ENCODE data around the gene PHGDH.
"Not testable (repeated sequence)": the region's sequence is repeated elsewhere in the genome, so short reads cannot be mapped to it uniquely, and the experiment has no call there.

PHGDH gene

GRCh38 chr1:119682141-119682540 is 29.6 kb upstream of the PHGDH start:
- no peak for TF ChIP-seq ZFX (IDR thresholded peaks at IDR 0.05)
- H3K27ac ChIP-seq, result no peak overlapping the region

- no peak for TF ChIP-seq ZFX (IDR thresholded peaks at IDR 0.05)
- no peak for TF ChIP-seq CTCF (conservative IDR thresholded peaks at IDR 0.05)
- no peak overlapping the region for H3K27ac ChIP-seq
Measured at GRCh38 chr1:119683893-119684292, 27.8 kb upstream of the PHGDH start.

- H3K27ac ChIP-seq, result peak overlapping the region; percentile 34; the same call in 1 of the 2 replicates
Measured at GRCh38 chr1:119686661-119687060, 25.1 kb upstream of the PHGDH start.

GRCh38 chr1:119687434-119688079 is 24.2 kb upstream of the PHGDH start:
- no peak for TF ChIP-seq ZFX (IDR thresholded peaks at IDR 0.05)
- no peak for TF ChIP-seq CTCF (conservative IDR thresholded peaks at IDR 0.05)
- no peak overlapping the region for H3K27ac ChIP-seq

More at GRCh38 chr1:119686661-119687060, 25.1 kb upstream of the PHGDH start:
- TF ChIP-seq ZFX (IDR thresholded peaks at IDR 0.05) (no peak), CTCF (conservative IDR thresholded peaks at IDR 0.05) (no peak)

GRCh38 chr1:119688810-119689209 is 22.9 kb upstream of the PHGDH start:
- no peak overlapping the region for H3K27ac ChIP-seq
- TF ChIP-seq CTCF (conservative IDR thresholded peaks at IDR 0.05) (no peak), ZFX (IDR thresholded peaks at IDR 0.05) (no peak)

GRCh38 chr1:119689511-119689910 is 22.2 kb upstream of the PHGDH start:
- no peak overlapping the region for H3K27ac ChIP-seq
- TF ChIP-seq CTCF (conservative IDR thresholded peaks at IDR 0.05), result no peak
- no peak for TF ChIP-seq ZFX (IDR thresholded peaks at IDR 0.05)

- H3K27ac ChIP-seq, result not testable (repeated sequence)
Measured at GRCh38 chr1:119696863-119697262, 14.9 kb upstream of the PHGDH start.

GRCh38 chr1:119697598-119697997 is 14.1 kb upstream of the PHGDH start:
- no peak overlapping the region for H3K27ac ChIP-seq
- no peak for TF ChIP-seq ZFX (IDR thresholded peaks at IDR 0.05)
- no peak for TF ChIP-seq CTCF (conservative IDR thresholded peaks at IDR 0.05)

All from C4-2B (cell line).